GM19324 (cell line): ENCODE data around the gene ST7.
"Not testable (repeated sequence)": the region's sequence is repeated elsewhere in the genome, so short reads cannot be mapped to it uniquely, and the experiment has no call there.

ENCODE experiments used
- ATAC-seq: cut with Tn5 transposase; IDR thresholded peaks from one replicate; pipeline ENCODE4 v1.9.1; 2021; ENCODE audit warnings: mild to moderate bottlenecking, moderate library complexity; ENCODE audit not compliant: unreplicated experiment, low FRiP score

The ST7 gene

DNA sequence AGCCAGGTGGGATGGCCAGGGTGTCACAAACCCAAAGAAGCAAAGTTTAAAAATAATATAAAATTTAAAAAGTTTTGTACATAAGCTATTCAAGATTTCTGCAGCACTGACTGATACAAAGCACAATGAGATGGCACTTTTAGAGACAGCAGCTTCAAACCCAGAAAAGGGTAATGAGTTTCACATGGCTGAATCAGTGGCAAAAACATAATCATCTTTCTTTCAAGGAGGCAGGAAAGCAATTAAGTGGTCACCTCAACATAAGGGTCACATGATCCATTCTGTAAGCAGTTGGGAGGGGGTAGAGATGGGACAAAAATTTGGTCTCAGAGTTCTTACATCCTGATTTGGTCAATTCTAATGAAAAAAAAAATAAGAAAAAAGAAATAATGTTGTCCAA, 17.9 kb downstream of the ST7 start:
- not testable (repeated sequence) for ATAC-seq

- no peak for ATAC-seq
These were observed 18.6 kb downstream of the ST7 start for GRCh38 chr7:116971869-116972268.

DNA sequence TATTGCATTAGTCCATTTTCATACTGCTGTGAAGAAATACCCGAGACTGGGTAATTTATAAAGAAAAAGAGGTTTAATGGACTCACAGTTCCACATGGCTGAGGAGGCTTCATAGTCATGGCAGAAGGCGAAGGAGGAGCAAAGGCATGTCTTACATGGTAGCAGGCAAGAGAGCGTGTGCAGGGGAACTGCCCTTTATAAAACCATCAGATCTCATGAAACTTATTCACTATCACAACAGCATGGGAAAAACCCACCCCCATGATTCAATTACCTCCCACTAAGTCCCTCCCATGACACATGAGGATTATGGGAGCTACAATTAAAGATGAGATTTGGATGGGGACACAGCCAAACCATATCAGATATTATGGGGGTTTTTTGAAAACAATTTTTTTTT, 21.7 kb downstream of the ST7 start:
- not testable (repeated sequence) for ATAC-seq

DNA sequence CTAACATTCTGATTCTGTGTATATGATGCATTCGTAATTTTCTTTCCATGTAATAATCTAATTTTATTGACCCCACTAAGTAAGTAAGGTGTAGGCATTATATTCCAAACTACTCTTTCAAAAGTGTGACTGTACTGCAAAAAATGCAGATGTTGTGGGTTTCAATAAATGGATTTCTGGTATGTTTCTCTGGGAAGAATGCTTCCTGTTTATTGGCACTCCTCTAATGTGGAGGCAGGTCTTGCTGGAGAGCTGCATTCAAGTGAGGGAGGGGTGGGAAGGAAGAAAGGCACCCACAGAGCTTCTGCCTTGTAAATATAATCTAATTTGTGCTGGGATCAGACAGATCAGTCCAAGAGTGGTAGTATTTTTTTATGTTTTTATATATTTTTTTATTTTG, 23.9 kb downstream of the ST7 start:
- no peak for ATAC-seq

- ATAC-seq, result no peak
These were observed 24.7 kb downstream of the ST7 start for GRCh38 chr7:116978006-116978405.

DNA sequence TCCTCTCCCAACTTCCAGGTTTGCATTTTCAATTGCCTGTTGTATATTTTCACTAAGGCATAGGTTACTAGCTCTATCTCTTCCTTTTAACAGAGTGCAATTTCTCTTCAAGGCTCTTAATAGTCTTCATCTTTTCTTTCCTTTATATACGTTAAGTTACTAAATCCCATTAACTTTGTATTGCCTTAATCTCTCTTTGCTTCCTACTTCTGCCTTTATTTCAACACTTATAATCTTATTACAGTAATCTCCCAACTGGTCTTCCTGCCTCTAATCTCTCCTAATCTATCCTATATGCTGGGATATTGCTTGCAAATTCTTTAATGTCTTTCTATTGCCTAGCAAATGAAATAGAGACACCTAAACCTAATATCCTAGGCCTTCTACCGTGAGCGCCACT, 26.1 kb downstream of the ST7 start:
- no peak for ATAC-seq

- ATAC-seq, result no peak
These were observed 27.1 kb downstream of the ST7 start for GRCh38 chr7:116980354-116980753.

DNA sequence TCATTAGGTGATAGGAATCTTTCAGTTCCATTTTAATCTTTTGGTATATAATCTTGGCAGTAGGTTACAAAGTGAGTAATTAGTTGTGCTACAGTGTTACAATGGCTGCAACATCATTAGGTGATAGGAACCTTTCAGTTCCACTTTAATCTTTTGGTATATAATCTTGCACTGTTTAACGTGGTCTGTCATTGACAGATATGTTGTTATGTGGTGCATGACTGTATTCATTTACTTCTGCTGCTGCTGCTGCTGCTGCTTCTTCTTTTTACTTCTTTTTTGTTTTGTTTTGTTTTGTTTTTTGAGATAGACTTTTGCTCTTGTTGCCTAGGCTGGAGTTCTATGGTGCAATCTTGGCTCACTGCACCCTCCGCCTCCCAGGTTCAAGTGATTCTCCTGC, 28.6 kb downstream of the ST7 start:
- no peak for ATAC-seq

GRCh38 chr7:116984511-116984910, 31.2 kb downstream of the ST7 start:
- ATAC-seq, result no peak

- no peak for ATAC-seq
These were observed 31.6 kb downstream of the ST7 start for GRCh38 chr7:116984917-116985316.

- ATAC-seq, result no peak
These were observed 32.3 kb downstream of the ST7 start for GRCh38 chr7:116985575-116985974.

DNA sequence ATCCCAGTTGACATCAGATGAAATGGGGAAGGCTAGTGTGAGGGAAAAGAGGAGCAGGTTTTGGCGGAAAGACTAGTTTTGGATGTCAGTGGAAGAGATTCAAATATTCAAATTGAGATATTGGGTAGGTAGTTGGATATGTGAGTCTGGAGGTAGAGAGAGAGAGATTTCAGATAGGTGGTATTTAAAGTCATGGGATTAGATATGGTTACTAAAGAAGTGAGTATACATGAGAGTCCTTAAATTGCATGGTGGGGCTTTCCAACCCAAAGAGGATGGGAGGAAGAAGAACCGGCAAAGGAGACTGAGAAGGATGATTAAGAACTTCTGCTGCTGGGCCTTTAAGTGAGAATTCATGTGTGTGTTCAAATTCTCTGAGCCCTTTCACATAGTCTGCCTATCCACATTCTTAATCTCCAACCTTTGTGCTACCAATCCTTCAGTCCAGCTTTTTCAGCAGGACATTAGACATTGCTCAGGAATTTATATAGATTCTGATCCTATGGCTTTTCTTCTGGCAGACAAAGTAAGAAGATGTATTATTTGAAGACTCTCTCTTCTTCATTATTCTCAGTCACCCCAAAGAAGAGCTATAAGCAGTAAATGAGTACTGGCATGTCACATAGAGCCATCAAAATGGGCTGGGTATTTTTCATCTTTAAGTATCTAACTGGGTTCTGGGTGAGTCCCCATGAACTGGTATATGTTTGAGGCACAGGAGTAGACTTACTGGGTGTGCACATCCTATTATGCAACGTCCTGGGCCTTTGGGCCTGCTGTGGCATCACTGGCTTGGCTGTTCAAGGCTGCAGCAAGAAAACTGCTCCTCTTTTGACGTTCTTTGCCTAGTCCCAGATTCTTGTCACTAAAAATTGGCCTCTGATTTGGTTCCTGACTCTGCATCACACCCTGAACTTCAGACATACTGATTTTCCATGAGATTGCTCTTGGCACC, 33.6 kb downstream of the ST7 start:
- ATAC-seq, result no peak

GRCh38 chr7:116988363-116988989, 35.2 kb downstream of the ST7 start:
- no peak for ATAC-seq

DNA sequence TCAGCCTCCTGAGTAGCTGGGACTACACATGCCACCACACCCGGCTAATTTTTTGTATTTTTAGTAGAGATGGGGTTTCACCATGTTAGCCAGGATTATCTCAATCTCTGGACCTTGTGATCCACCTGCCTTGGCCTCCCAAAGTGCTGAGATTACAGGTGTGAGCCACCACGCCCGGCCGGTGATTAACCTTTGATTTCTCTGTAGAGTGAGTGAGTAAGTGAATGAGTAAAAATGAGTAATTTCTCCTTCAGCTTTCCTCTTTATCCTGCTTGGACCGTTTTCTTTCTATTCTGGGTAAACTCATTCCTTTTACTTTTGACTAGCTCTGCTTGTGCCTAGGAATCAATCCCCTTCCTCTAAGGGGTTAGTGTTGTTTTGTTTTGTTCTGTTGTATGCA, 36.8 kb downstream of the ST7 start:
- ATAC-seq, result no peak

GRCh38 chr7:116991233-116991632, 37.9 kb downstream of the ST7 start:
- ATAC-seq, result no peak

DNA sequence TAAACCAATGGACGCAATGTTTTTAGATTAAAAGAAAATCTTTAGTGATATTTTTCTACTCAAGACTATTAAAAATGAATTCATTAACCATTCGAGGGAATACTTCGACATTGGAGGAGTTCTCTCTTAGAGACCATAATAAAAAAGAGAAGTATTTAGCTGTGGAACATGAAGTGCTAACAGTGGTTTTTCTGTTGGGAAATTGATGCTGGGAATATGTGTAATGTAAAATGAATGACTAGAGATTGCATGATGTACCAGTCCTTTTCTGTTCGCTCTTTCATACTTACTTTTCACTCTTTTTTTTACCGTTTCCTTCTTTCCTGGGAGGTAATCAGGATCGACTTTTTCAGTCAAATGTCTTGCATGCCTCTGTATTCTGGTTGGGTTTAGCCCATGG, 41.3 kb downstream of the ST7 start:
- no peak for ATAC-seq

GRCh38 chr7:116997972-116998371, 44.7 kb downstream of the ST7 start:
- ATAC-seq, result no peak

GRCh38 chr7:116998567-116999175, 45.4 kb downstream of the ST7 start:
- no peak for ATAC-seq

- no peak for ATAC-seq
These were observed 46.0 kb downstream of the ST7 start for GRCh38 chr7:116999311-116999710.

DNA sequence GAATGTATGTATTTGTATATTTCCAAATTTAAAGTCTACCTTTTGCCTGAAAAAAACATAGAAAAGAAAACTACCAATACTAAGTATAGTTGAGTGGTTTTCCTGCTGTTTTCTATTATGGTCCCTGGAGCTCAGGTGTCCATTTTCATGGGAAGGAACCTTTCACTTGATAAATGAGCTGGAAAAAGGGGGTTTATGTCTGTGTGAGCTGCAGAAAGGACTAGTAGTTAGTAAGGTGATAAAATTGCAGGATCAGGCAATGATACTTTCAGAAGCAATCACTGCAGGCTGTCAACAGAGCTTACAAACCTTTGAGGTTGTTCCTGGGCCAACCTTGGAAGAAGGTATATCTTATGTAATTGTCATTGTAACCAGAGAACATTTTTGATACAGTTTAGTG, 48.0 kb downstream of the ST7 start:
- ATAC-seq, result no peak

DNA sequence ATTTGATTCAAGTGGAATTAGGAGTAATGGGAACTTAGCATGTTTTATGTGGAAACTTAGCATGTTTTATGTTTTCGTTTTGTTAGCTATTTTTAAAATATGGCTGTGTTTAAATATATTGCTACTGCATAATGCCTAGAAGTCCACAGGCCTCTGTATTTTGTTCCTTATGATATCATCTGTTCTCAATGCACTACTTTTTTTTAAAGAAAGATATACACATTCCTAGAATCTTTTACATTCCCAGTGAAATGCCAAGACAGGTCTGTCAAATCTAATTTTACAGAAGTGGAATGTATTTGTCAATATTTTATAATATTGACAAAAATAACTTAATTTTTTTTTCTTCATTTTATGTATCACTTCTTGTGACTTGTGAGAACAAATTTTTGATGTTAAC, 51.6 kb downstream of the ST7 start:
- no peak for ATAC-seq

- ATAC-seq, result no peak
These were observed 52.1 kb downstream of the ST7 start for GRCh38 chr7:117005449-117005848.
